ENCODE data around the gene C1orf56. TPM values are rescaled to one million over a fixed set of nuclear protein-coding genes. Genes with fewer than 3 reads are reported as not detected.

Gene C1orf56
- total and polyA plus RNA-seq, 2 donors (not counting 3 experiments of a cell fraction or from before 2014, with no cell fraction given), result 3.0 to 3.5 TPM

GRCh38 chr1:151047925-151048644, 534 bp downstream of the C1orf56 start:
- Histone ChIP-seq H3K79me2 (ENCODE audit: control insufficient read depth, insufficient read depth, low read length) (no peaks in the 10 kb centered on the region), H3K4me1 (ENCODE audit: control insufficient read depth, extremely low read depth, insufficient read depth, low read length) (peaks cover 8% of the 10 kb centered on the region), H3K9ac (replicated peaks; ENCODE audit: extremely low read depth, insufficient read depth, low read length) (peak overlapping the region; percentile 59), H3K4me2 (ENCODE audit: insufficient read depth, low read length) (peak overlapping the region; percentile 74), H3K9me1 (replicated peaks; ENCODE audit: control insufficient read depth, extremely low read depth, insufficient read depth, low read length) (no peaks in the 10 kb centered on the region), H3K27me3 (ENCODE audit: control insufficient read depth in 2 of 2, insufficient read depth in 2 of 2, low read length in 2 of 2) (no peaks in the 10 kb centered on the region), H2AFZ (ENCODE audit: low read depth, low read length) (peak overlapping the region; percentile 90), H3K9me3 (replicated peaks; ENCODE audit: control insufficient read depth, insufficient read depth, low read length) (no peaks in the 10 kb centered on the region), H3K36me3 (ENCODE audit: control insufficient read depth in 2 of 2, extremely low read depth in 1 of 2, insufficient read depth in 2 of 2, low read length in 2 of 2) (peaks cover 10 to 12% of the 10 kb centered on the region in 2 experiments), H3K4me3 (replicated peaks in 1 of 3; ENCODE audit: insufficient read depth in 1 of 3, low read depth in 1 of 3, low read length in 3 of 3) (peak overlapping the region; percentile 66 to 76 (median 73)), H4K20me1 (replicated peaks; ENCODE audit: control insufficient read depth, extremely low read depth, insufficient read depth, low read length) (no peaks in the 10 kb centered on the region), H3K27ac (ENCODE audit: insufficient read depth, low read depth, low read length) (peak overlapping the region; percentile 26)
- intact Hi-C loops (cut with micrococcal nuclease), result loop anchor here (1.0 kb wide), 4 partner anchors 11 to 69 kb away; partner anchors contain the start of genes CDC42SE1 and PRUNE1
- CTCF ChIA-PET, result interaction anchor here (0.7 to 3.0 kb wide), 20 partner anchors 8 to 108 kb away, joined by 3 to 29 read pairs (median 4); partner anchors contain the start of genes BNIPL, CDC42SE1, CERS2 and GABPB2
- DNase-seq (ENCODE audit: low read depth, low spot score) (peak; percentile 84), FAIRE-seq (peak; percentile 80)
- dilution Hi-C loops (cut with MboI; ENCODE audit: extremely low pct_ligation_motif_present, low sequenced_read_pairs), result no loop called here
- TSS peak; percentile 67 for BruUV-seq (replicated peaks)
- TF ChIP-seq GATA2 (IDR thresholded peaks at IDR 0.05; ENCODE audit: insufficient read depth, insufficient read length, low read depth, low read length), result no peak
- TF ChIP-seq POLR2A (IDR thresholded peaks at IDR 0.05; ENCODE audit: low read depth, low read length), result peak; percentile 65
- TF ChIP-seq EZH2 (IDR thresholded peaks at IDR 0.05; ENCODE audit: borderline replicate concordance, low read depth, low read length, severe bottlenecking), result no peak
- TF ChIP-seq, protein P1, sequence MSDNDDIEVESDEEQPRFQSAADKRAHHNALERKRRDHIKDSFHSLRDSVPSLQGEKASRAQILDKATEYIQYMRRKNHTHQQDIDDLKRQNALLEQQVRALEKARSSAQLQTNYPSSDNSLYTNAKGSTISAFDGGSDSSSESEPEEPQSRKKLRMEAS (IDR thresholded peaks at IDR 0.05; ENCODE audit: insufficient read depth, insufficient read length), result peak; percentile 29
- TF ChIP-seq MYC (IDR thresholded peaks at IDR 0.05; ENCODE audit: low read depth, low read length), result no peak
- TF ChIP-seq FOS (IDR thresholded peaks at IDR 0.05; ENCODE audit: borderline replicate concordance, insufficient read depth, low read length), result no peak
- no peak for TF ChIP-seq JUN (IDR thresholded peaks at IDR 0.05; ENCODE audit: borderline replicate concordance, insufficient read depth, insufficient read length, low read depth)
- TF ChIP-seq POLR2AphosphoS5 (IDR thresholded peaks at IDR 0.05; ENCODE audit: insufficient read depth, low read depth, low read length), result peak; percentile 58
- TF ChIP-seq, protein P2, sequence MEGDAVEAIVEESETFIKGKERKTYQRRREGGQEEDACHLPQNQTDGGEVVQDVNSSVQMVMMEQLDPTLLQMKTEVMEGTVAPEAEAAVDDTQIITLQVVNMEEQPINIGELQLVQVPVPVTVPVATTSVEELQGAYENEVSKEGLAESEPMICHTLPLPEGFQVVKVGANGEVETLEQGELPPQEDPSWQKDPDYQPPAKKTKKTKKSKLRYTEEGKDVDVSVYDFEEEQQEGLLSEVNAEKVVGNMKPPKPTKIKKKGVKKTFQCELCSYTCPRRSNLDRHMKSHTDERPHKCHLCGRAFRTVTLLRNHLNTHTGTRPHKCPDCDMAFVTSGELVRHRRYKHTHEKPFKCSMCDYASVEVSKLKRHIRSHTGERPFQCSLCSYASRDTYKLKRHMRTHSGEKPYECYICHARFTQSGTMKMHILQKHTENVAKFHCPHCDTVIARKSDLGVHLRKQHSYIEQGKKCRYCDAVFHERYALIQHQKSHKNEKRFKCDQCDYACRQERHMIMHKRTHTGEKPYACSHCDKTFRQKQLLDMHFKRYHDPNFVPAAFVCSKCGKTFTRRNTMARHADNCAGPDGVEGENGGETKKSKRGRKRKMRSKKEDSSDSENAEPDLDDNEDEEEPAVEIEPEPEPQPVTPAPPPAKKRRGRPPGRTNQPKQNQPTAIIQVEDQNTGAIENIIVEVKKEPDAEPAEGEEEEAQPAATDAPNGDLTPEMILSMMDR (IDR thresholded peaks at IDR 0.05; ENCODE audit: extremely low read depth in 1 of 2, insufficient read depth in 1 of 2, low read depth in 1 of 2, low read length in 2 of 2), result peak; percentile 40 to 74
- POLR2A ChIA-PET, result interaction anchor here (1.3 kb wide), 1 partner anchor 10 kb away, joined by 3 read pairs; no protein-coding TSS in a partner anchor

All from endothelial cell of umbilical vein (primary cell).